Measurements from ENCODE around the gene HIVEP1. TPM values are rescaled to one million over a fixed set of nuclear protein-coding genes. Genes with fewer than 3 reads are reported as not detected.
A peak's percentile ranks its signal among the peaks of the same experiment; 100 is the strongest.

The HIVEP1 gene
- total and polyA plus RNA-seq, 5 donors from 2014 or later: 3.9 to 96.4 (median 7.2) TPM

GRCh38 chr6:12068899-12069557 lies 56.9 kb downstream of the HIVEP1 start:
- Mint-ChIP-seq H3K4me1 (peaks cover 34 to 70% (median 56%) of the 10 kb centered on the region in 4 donors), H3K27ac (no peak overlapping the region), H3K27me3 (no peaks in the 10 kb centered on the region)

GRCh38 chr6:12069891-12070529 lies 57.9 kb downstream of the HIVEP1 start:
- no peaks in the 10 kb centered on the region for H3K27me3 ChIP-seq (ENCODE audit: control insufficient read depth, insufficient read depth, low read length)
- H3K36me3 Mint-ChIP-seq: peaks cover 7% of the 10 kb centered on the region
- H3K27me3 Mint-ChIP-seq: no peaks in the 10 kb centered on the region
- H3K4me1 ChIP-seq (ENCODE audit: control insufficient read depth, insufficient read depth, low read length, poor library complexity, severe bottlenecking): peaks cover 23% of the 10 kb centered on the region
- ATAC-seq (ENCODE audit: low read depth in 2 of 2) (no peak), DNase-seq (no peak)
- H3K27ac Mint-ChIP-seq: peak overlapping the region in 1 of 3 donors; percentile 15
- peaks cover 30 to 67% (median 53%) of the 10 kb centered on the region in 4 donors for H3K4me1 Mint-ChIP-seq
- H3K9me3 ChIP-seq (ENCODE audit: control insufficient read depth in 2 of 2, low read length in 2 of 2): no peaks in the 10 kb centered on the region
- H3K4me3 ChIP-seq (ENCODE audit: low read depth, low read length): no peak overlapping the region
- H3K27ac ChIP-seq (ENCODE audit: insufficient read depth, low read length, poor library complexity, severe bottlenecking): no peak overlapping the region
- H3K36me3 ChIP-seq (ENCODE audit: control insufficient read depth, insufficient read depth, low read length): no peaks in the 10 kb centered on the region
- H3K9me3 Mint-ChIP-seq: no peaks in the 10 kb centered on the region
- no peak overlapping the region for H3K4me3 Mint-ChIP-seq

More at GRCh38 chr6:12068899-12069557, 56.9 kb downstream of the HIVEP1 start:
- no peaks in the 10 kb centered on the region for H3K9me3 ChIP-seq (ENCODE audit: control insufficient read depth in 2 of 2, low read length in 2 of 2)
- ATAC-seq (ENCODE audit: low read depth in 2 of 2): no peak
- H3K9me3 Mint-ChIP-seq: no peaks in the 10 kb centered on the region
- no peak for DNase-seq
- no peak overlapping the region for H3K4me3 Mint-ChIP-seq
- no peak overlapping the region for H3K4me3 ChIP-seq (ENCODE audit: low read depth, low read length)
- peaks cover 7% of the 10 kb centered on the region for H3K36me3 Mint-ChIP-seq
- H3K27ac ChIP-seq (ENCODE audit: insufficient read depth, low read length, poor library complexity, severe bottlenecking): no peak overlapping the region
- peaks cover 30% of the 10 kb centered on the region for H3K4me1 ChIP-seq (ENCODE audit: control insufficient read depth, insufficient read depth, low read length, poor library complexity, severe bottlenecking)
- H3K27me3 ChIP-seq (ENCODE audit: control insufficient read depth, insufficient read depth, low read length): no peaks in the 10 kb centered on the region
- H3K36me3 ChIP-seq (ENCODE audit: control insufficient read depth, insufficient read depth, low read length): no peaks in the 10 kb centered on the region

- Histone ChIP-seq H3K27me3 (ENCODE audit: control insufficient read depth, insufficient read depth, low read length) (no peaks in the 10 kb centered on the region), H3K4me3 (ENCODE audit: low read depth, low read length) (peak overlapping the region; percentile 15), H3K4me1 (ENCODE audit: control insufficient read depth, insufficient read depth, low read length, poor library complexity, severe bottlenecking) (peaks cover 14% of the 10 kb centered on the region), H3K36me3 (ENCODE audit: control insufficient read depth, insufficient read depth, low read length) (no peaks in the 10 kb centered on the region), H3K27ac (ENCODE audit: insufficient read depth, low read length, poor library complexity, severe bottlenecking) (no peak overlapping the region), H3K9me3 (ENCODE audit: control insufficient read depth in 2 of 2, low read length in 2 of 2) (no peaks in the 10 kb centered on the region)
- DNase-seq (no peak), ATAC-seq (ENCODE audit: low read depth in 2 of 2) (no peak)
- H3K27me3 Mint-ChIP-seq: no peaks in the 10 kb centered on the region
- peak overlapping the region in 3 of 4 donors; percentile 4 to 21 (median 6) for H3K4me3 Mint-ChIP-seq
- H3K27ac Mint-ChIP-seq: peak overlapping the region in 2 of 3 donors; percentile 6 to 91
- H3K9me3 Mint-ChIP-seq: no peaks in the 10 kb centered on the region
- peaks cover 34 to 66% (median 51%) of the 10 kb centered on the region in 4 donors for H3K4me1 Mint-ChIP-seq
- H3K36me3 Mint-ChIP-seq: peaks cover 7% of the 10 kb centered on the region
These were observed 59.0 kb downstream of the HIVEP1 start for GRCh38 chr6:12071064-12071615.

GRCh38 chr6:12075067-12075563 lies 63.0 kb downstream of the HIVEP1 start:
- H3K27ac Mint-ChIP-seq: peak overlapping the region in 2 of 3 donors; percentile 13 to 18
- no peaks in the 10 kb centered on the region for H3K27me3 Mint-ChIP-seq
- Histone ChIP-seq H3K4me1 (ENCODE audit: control insufficient read depth, insufficient read depth, low read length, poor library complexity, severe bottlenecking) (peaks cover 17% of the 10 kb centered on the region), H3K36me3 (ENCODE audit: control insufficient read depth, insufficient read depth, low read length) (peaks cover 4% of the 10 kb centered on the region), H3K4me3 (ENCODE audit: low read depth, low read length) (peak overlapping the region; percentile 9), H3K27me3 (ENCODE audit: control insufficient read depth, insufficient read depth, low read length) (no peaks in the 10 kb centered on the region), H3K27ac (ENCODE audit: insufficient read depth, low read length, poor library complexity, severe bottlenecking) (no peak overlapping the region), H3K9me3 (ENCODE audit: control insufficient read depth in 2 of 2, low read length in 2 of 2) (no peaks in the 10 kb centered on the region)
- H3K4me3 Mint-ChIP-seq: peak overlapping the region in 1 of 4 donors; percentile 18
- ATAC-seq (ENCODE audit: low read depth in 2 of 2) (peak; percentile 58 to 75), DNase-seq (peak in 2 of 3 donors; percentile 33 to 57)
- H3K36me3 Mint-ChIP-seq: peaks cover 11% of the 10 kb centered on the region
- H3K4me1 Mint-ChIP-seq: peaks cover 32 to 71% (median 61%) of the 10 kb centered on the region in 4 donors
- H3K9me3 Mint-ChIP-seq: no peaks in the 10 kb centered on the region

GRCh38 chr6:12077021-12077710 lies 65.1 kb downstream of the HIVEP1 start:
- peak overlapping the region in 2 of 4 donors; percentile 16 to 53 for H3K4me3 Mint-ChIP-seq
- no peaks in the 10 kb centered on the region for H3K27me3 ChIP-seq (ENCODE audit: control insufficient read depth, insufficient read depth, low read length)
- no peaks in the 10 kb centered on the region for H3K27me3 Mint-ChIP-seq
- no peak for ATAC-seq (ENCODE audit: low read depth in 2 of 2)
- peak overlapping the region; percentile 49 for H3K27ac ChIP-seq (ENCODE audit: insufficient read depth, low read length, poor library complexity, severe bottlenecking)
- peak overlapping the region; percentile 50 to 85 (median 85) for H3K27ac Mint-ChIP-seq
- peaks cover 4% of the 10 kb centered on the region for H3K36me3 ChIP-seq (ENCODE audit: control insufficient read depth, insufficient read depth, low read length)
- no peaks in the 10 kb centered on the region for H3K9me3 Mint-ChIP-seq
- peak overlapping the region; percentile 34 for H3K4me3 ChIP-seq (ENCODE audit: low read depth, low read length)
- DNase-seq: no peak
- peaks cover 16% of the 10 kb centered on the region for H3K36me3 Mint-ChIP-seq
- peaks cover 28 to 76% (median 63%) of the 10 kb centered on the region in 4 donors for H3K4me1 Mint-ChIP-seq
- peaks cover 8% of the 10 kb centered on the region for H3K4me1 ChIP-seq (ENCODE audit: control insufficient read depth, insufficient read depth, low read length, poor library complexity, severe bottlenecking)
- no peaks in the 10 kb centered on the region for H3K9me3 ChIP-seq (ENCODE audit: control insufficient read depth in 2 of 2, low read length in 2 of 2)

- no peaks in the 10 kb centered on the region for H3K9me3 ChIP-seq (ENCODE audit: control insufficient read depth in 2 of 2, low read length in 2 of 2)
- H3K9me3 Mint-ChIP-seq: no peaks in the 10 kb centered on the region
- H3K27ac ChIP-seq (ENCODE audit: insufficient read depth, low read length, poor library complexity, severe bottlenecking): no peak overlapping the region
- DNase-seq (no peak), ATAC-seq (ENCODE audit: low read depth in 2 of 2) (no peak)
- H3K4me1 Mint-ChIP-seq: peaks cover 32 to 73% (median 60%) of the 10 kb centered on the region in 4 donors
- peaks cover 4% of the 10 kb centered on the region for H3K36me3 ChIP-seq (ENCODE audit: control insufficient read depth, insufficient read depth, low read length)
- peaks cover 13% of the 10 kb centered on the region for H3K36me3 Mint-ChIP-seq
- H3K4me3 Mint-ChIP-seq: no peak overlapping the region
- H3K27ac Mint-ChIP-seq: no peak overlapping the region
- no peaks in the 10 kb centered on the region for H3K27me3 ChIP-seq (ENCODE audit: control insufficient read depth, insufficient read depth, low read length)
- no peaks in the 10 kb centered on the region for H3K27me3 Mint-ChIP-seq
- H3K4me1 ChIP-seq (ENCODE audit: control insufficient read depth, insufficient read depth, low read length, poor library complexity, severe bottlenecking): peaks cover 8% of the 10 kb centered on the region
- no peak overlapping the region for H3K4me3 ChIP-seq (ENCODE audit: low read depth, low read length)
These were observed 65.9 kb downstream of the HIVEP1 start for GRCh38 chr6:12078014-12078413.

- Mint-ChIP-seq H3K9me3 (no peaks in the 10 kb centered on the region), H3K27me3 (no peaks in the 10 kb centered on the region), H3K4me3 (no peak overlapping the region), H3K36me3 (peaks cover 13% of the 10 kb centered on the region), H3K27ac (peak overlapping the region in 2 of 3 donors; percentile 34 to 39), H3K4me1 (peaks cover 33 to 67% (median 59%) of the 10 kb centered on the region in 4 donors)
- ATAC-seq (ENCODE audit: low read depth in 2 of 2) (no peak), DNase-seq (no peak)
- no peaks in the 10 kb centered on the region for H3K27me3 ChIP-seq (ENCODE audit: control insufficient read depth, insufficient read depth, low read length)
- H3K27ac ChIP-seq (ENCODE audit: insufficient read depth, low read length, poor library complexity, severe bottlenecking): no peak overlapping the region
- H3K36me3 ChIP-seq (ENCODE audit: control insufficient read depth, insufficient read depth, low read length): peaks cover 4% of the 10 kb centered on the region
- H3K4me3 ChIP-seq (ENCODE audit: low read depth, low read length): no peak overlapping the region
- H3K9me3 ChIP-seq (ENCODE audit: control insufficient read depth in 2 of 2, low read length in 2 of 2): no peaks in the 10 kb centered on the region
- peaks cover 3% of the 10 kb centered on the region for H3K4me1 ChIP-seq (ENCODE audit: control insufficient read depth, insufficient read depth, low read length, poor library complexity, severe bottlenecking)
These were observed 69.7 kb downstream of the HIVEP1 start for GRCh38 chr6:12081771-12082170.

Measured in CD4-positive, CD25-positive, alpha-beta regulatory T cell (primary cell).